ENCODE data around the gene SPRYD3.

- TF ChIP-seq CTCF (IDR thresholded peaks at IDR 0.05), result no peak
- no peak for TF ChIP-seq POLR2A (IDR thresholded peaks at IDR 0.05; ENCODE audit: low read depth)
Measured at GRCh38 chr12:53042607-53043454, 36.4 kb downstream of the SPRYD3 start.

Measured in esophagus muscularis mucosa (tissue), 3 donors.